Fibroblast of lung (primary cell): ENCODE data around the gene HNRNPH3.

Source experiments
- EZH2 ChIP-seq: IDR thresholded peaks from 2 replicates; pipeline ENCODE4 v1.5.1; 2012; ENCODE audit warnings: low read length, control low read depth, mild to moderate bottlenecking; ENCODE audit errors: missing control alignments
- TF ChIP-seq, protein P1 (sequence below), 2 donors: IDR thresholded peaks in 1 of 2; conservative IDR thresholded peaks in 1 of 2; 1 replicate in 1 of 2; 2 replicates in 1 of 2; pipeline ENCODE4 v1.5.1; 2011 to 2012; ENCODE audit warnings: low read length in 2 of 2, control low read depth in 1 of 2, inconsistent platforms in 1 of 2, low read depth in 1 of 2, mild to moderate bottlenecking in 1 of 2

DNA sequence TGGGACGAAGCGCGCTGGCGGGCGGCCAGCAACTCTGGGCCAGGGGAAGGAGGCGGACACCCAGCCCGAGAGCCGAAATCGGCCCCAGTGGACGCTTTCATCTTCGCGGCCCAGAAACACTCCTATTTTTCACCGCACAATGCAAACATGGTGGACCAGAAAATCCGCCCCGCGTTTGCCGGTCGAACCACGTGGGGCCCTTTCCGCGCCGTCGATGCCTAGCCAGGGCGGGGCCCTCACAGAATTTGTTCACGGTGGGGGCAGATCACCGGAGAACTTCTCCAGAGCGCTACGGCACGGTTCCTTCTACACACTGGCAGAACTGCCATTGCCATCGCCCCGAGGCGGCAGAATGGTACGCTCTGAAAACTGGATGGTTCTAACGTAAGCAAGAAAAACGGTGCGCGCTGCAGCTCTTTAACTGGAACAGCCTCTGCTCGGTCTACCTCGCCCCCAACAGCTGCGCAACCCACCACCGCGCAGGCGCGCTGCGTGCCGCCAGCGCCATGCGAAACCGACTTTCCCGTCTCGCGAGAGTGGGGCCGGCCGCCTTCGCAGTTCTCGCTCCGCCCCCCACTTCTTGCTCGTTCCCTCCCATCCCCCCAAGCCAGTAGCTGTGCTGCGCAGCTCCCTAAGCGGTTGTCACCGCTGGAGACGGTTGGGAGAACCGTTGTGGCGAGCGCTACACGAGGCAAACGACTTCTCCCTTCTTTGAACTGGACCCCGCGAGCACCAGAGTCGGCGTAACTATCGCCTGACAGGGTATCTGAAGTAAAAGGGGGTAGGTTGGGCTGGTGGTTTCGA is at the start of gene HNRNPH3:
- no peak for TF ChIP-seq EZH2
- TF ChIP-seq, protein P1, sequence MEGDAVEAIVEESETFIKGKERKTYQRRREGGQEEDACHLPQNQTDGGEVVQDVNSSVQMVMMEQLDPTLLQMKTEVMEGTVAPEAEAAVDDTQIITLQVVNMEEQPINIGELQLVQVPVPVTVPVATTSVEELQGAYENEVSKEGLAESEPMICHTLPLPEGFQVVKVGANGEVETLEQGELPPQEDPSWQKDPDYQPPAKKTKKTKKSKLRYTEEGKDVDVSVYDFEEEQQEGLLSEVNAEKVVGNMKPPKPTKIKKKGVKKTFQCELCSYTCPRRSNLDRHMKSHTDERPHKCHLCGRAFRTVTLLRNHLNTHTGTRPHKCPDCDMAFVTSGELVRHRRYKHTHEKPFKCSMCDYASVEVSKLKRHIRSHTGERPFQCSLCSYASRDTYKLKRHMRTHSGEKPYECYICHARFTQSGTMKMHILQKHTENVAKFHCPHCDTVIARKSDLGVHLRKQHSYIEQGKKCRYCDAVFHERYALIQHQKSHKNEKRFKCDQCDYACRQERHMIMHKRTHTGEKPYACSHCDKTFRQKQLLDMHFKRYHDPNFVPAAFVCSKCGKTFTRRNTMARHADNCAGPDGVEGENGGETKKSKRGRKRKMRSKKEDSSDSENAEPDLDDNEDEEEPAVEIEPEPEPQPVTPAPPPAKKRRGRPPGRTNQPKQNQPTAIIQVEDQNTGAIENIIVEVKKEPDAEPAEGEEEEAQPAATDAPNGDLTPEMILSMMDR (conservative IDR thresholded peaks at IDR 0.05 in 1 of 2, IDR thresholded peaks at IDR 0.05 in 1 of 2; ENCODE audit: low read depth in 1 of 2, low read length in 2 of 2) = no peak
